BJ (cell line): ENCODE data around the gene SOX2. TPM values are rescaled to one million over a fixed set of nuclear protein-coding genes. Genes with fewer than 3 reads are reported as not detected.

ENCODE experiments used
- CTCF ChIA-PET: fragments of 350-600 bp; formaldehyde crosslinking; extraction: SDS; loops from one replicate; lab custom pipeline; 2021; ENCODE audit warnings: antibody characterized with exemption, inconsistent platforms; lab: Yijun Ruan, JAX
- POLR2A ChIA-PET: fragments of 300-600 bp; sonication (Branson Sonifier 250); formaldehyde crosslinking; extraction: SDS; loops from one replicate; lab custom pipeline; 2021; ENCODE audit warnings: antibody characterized with exemption; lab: Charles Lee
- DNase-seq: peaks from one replicate; pipeline ENCODE4 v3.0.0-alpha.2; 2011; ENCODE audit warnings: low read depth
- H3K27me3 ChIP-seq: 2 replicates; pipeline ENCODE4 v1.6.0; 2011; ENCODE audit warnings: low read length; ENCODE audit not compliant: control insufficient read depth, insufficient read depth
- H3K36me3 ChIP-seq: 2 replicates; pipeline ENCODE4 v1.5.1; 2011; ENCODE audit warnings: low read length; ENCODE audit not compliant: control insufficient read depth, insufficient read depth
- H3K4me3 ChIP-seq: 2 replicates; pipeline ENCODE4 v1.5.1; 2011; ENCODE audit warnings: low read depth, mild to moderate bottlenecking, control low read depth, low read length
- polyA plus RNA-seq: library from polyadenylated mRNA; depleted of rRNA; stranded (reverse); fragments of >200 nt; gene quantifications from 2 replicates; pipeline ENCODE4 v1.2.3, GENCODE V29; 2011
- TF ChIP-seq, protein P1 (sequence below): IDR thresholded peaks from 2 replicates; pipeline ENCODE4 v1.5.1; 2011; ENCODE audit warnings: low read depth, mild to moderate bottlenecking, control low read depth, inconsistent platforms, low read length, moderate library complexity; ENCODE audit not compliant: insufficient read depth

Gene SOX2
- polyA plus RNA-seq, 1 experiment: not detected

DNA sequence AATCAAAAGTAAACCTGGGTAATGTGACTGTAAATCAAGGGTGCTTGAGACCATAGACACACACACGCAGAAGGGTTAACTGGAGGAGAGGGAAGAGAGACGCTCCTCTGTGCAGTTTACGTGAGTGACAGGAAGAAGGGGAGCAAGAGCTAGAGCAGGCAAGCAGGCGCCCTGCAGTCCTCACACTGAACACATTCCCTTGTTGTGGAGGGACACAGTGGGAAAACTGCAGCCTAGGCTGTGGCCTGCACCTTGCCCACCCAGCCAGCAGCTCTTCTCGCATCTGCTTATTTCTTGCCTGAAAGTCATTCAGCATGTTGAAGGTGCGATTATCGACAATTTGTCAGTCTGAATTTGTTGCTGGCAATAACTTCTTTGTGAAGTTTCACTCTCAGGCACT is 24.2 kb downstream of the SOX2 start:
- TF ChIP-seq, protein P1, sequence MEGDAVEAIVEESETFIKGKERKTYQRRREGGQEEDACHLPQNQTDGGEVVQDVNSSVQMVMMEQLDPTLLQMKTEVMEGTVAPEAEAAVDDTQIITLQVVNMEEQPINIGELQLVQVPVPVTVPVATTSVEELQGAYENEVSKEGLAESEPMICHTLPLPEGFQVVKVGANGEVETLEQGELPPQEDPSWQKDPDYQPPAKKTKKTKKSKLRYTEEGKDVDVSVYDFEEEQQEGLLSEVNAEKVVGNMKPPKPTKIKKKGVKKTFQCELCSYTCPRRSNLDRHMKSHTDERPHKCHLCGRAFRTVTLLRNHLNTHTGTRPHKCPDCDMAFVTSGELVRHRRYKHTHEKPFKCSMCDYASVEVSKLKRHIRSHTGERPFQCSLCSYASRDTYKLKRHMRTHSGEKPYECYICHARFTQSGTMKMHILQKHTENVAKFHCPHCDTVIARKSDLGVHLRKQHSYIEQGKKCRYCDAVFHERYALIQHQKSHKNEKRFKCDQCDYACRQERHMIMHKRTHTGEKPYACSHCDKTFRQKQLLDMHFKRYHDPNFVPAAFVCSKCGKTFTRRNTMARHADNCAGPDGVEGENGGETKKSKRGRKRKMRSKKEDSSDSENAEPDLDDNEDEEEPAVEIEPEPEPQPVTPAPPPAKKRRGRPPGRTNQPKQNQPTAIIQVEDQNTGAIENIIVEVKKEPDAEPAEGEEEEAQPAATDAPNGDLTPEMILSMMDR: no peak
- DNase-seq: no peak
- Histone ChIP-seq H3K27me3 (no peaks in the 10 kb centered on the region), H3K4me3 (no peak overlapping the region), H3K36me3 (no peaks in the 10 kb centered on the region)
- CTCF ChIA-PET: no interaction called here
- POLR2A ChIA-PET: no interaction called here

DNA sequence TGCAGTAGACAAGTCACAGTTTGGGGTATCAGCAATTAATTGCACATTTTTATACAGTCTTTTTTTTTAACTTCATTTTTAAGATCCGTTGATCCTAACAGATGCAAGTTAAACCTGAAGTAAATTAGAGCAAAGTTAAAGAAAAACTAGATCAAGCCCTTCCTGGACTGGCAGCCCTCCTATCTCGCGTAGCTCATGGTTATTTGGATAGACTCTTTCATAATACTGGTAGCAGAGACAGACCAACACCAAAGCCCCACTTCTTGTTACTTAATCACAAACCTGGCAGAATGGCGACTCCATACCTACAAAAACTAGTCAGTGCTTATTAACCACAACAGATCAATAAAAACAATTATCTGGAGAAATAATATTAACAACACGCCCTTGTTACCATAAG is 26.8 kb downstream of the SOX2 start:
- CTCF ChIA-PET: no interaction called here
- no peaks in the 10 kb centered on the region for H3K27me3 ChIP-seq
- no peaks in the 10 kb centered on the region for H3K36me3 ChIP-seq
- POLR2A ChIA-PET: no interaction called here
- no peak for DNase-seq
- TF ChIP-seq, protein P1: no peak
- no peak overlapping the region for H3K4me3 ChIP-seq

DNA sequence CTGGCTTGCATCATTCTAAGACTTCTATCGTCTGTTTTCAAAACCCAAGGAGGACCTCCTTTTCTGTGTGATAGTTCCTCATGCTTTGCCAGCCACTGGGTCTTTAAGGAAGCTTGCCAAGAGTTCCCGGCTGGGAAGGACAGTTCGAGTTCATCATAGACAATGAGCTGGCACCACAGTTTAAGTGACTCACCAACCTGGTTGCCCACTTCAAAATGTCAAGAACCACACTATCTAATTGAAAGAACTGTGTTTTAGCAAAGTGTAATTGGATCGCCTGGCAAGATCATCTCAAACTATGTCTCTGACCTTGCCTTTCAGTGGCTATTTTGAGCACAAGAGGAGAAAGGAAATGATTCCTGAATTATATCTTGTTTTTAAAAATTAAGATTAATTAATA is 27.9 kb downstream of the SOX2 start:
- Histone ChIP-seq H3K36me3 (no peaks in the 10 kb centered on the region), H3K27me3 (no peaks in the 10 kb centered on the region), H3K4me3 (no peak overlapping the region)
- TF ChIP-seq, protein P1: no peak
- CTCF ChIA-PET: no interaction called here
- POLR2A ChIA-PET: no interaction called here
- DNase-seq: no peak

DNA sequence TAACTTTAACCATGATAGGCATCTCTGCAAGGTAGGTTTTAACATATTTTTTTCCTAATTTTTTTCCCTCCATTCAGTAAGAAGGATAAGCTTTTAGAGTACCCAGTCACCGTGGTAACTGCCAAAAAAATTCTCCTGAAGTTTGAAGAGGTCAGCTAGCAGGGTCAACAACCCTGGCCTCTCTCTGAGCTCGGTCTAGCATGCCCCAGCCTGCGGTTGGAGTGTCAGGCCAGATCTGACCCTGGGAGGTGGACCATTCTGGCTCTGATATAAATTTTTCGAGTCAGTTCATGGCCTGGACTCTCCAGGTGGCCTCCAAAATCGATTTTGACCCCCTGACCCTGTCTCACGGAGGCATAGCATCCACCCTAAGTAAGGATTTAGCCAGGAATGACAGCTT is 29.7 kb downstream of the SOX2 start:
- DNase-seq: no peak
- Histone ChIP-seq H3K36me3 (no peaks in the 10 kb centered on the region), H3K4me3 (no peak overlapping the region), H3K27me3 (no peaks in the 10 kb centered on the region)
- POLR2A ChIA-PET: no interaction called here
- CTCF ChIA-PET: interaction anchor here (0.6 to 1.0 kb wide), 3 partner anchors 14 to 117 kb away, joined by 3 to 4 read pairs (median 3); no protein-coding TSS in a partner anchor
- TF ChIP-seq, protein P1: no peak

DNA sequence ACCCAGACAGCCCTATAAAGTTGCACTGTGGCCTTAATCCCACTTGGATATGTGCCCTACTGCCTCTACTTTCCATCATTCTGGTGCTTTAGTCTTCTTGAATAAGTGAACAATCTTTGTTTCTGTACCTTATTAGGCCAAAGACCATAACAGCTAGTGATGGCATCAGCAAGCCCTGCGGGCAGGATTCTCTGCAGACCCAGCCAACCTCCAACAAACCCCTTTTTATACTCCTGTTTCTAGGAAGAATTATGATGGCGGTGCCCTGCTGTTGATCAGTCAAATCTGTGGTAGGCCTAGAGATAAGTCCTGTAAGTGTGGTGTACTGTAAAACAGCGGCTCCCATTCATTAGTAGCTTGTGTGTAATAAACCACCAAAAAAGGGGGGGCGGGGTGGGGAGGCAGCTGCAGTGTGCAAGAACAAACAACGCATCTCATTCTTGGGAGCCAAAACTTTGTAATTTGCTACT is 40.5 kb downstream of the SOX2 start:
- Histone ChIP-seq H3K4me3 (no peak overlapping the region), H3K27me3 (no peaks in the 10 kb centered on the region), H3K36me3 (no peaks in the 10 kb centered on the region)
- ChIA-PET CTCF (no interaction called here), POLR2A (no interaction called here)
- no peak for DNase-seq
- TF ChIP-seq, protein P1: no peak
